OCI-LY7 (cell line): ENCODE measurements around the gene SYNE3. TPM values are rescaled to one million over a fixed set of nuclear protein-coding genes. Genes with fewer than 3 reads are reported as not detected.

Source experiments
- BruUV-seq: library from RNA; stranded (reverse); fragments of 400-500 nt; replicated peaks from 2 replicates; lab custom pipeline; 2021; lab: Mats Ljungman, UMichigan
- CTCF ChIA-PET: fragments of 300-600 bp; sonication (Branson Sonifier 250); formaldehyde crosslinking; loops from one replicate; lab custom pipeline; 2022; ENCODE audit warnings: antibody characterized with exemption; ENCODE audit not compliant: unreplicated experiment; lab: Charles Lee
- POLR2A ChIA-PET: fragments of 300-600 bp; sonication (Branson Sonifier 250); formaldehyde crosslinking; loops from one replicate; lab custom pipeline; 2022; ENCODE audit warnings: antibody characterized with exemption; lab: Charles Lee
- DNase-seq: peaks from one replicate; pipeline ENCODE4 v3.0.0-alpha.2; 2015; ENCODE audit warnings: low spot score
- H2AFZ ChIP-seq: fragments of 200-600 bp; sonication (generic), shearing (Covaris generic); 2 replicates; pipeline ENCODE4 v1.6.1; 2014; ENCODE audit warnings: mild to moderate bottlenecking, antibody characterized with exemption, low read length, moderate library complexity
- H3K27ac ChIP-seq: fragments of 200-600 bp; sonication (generic); 2 replicates; pipeline ENCODE4 v1.5.1; 2014; ENCODE audit warnings: mixed run types, low read depth, mild to moderate bottlenecking, moderate library complexity, low read length, inconsistent platforms; ENCODE audit not compliant: poor library complexity, severe bottlenecking
- H3K36me3 ChIP-seq: fragments of 200-600 bp; sonication (generic); 2 replicates; pipeline ENCODE4 v1.6.1; 2014; ENCODE audit warnings: mild to moderate bottlenecking, antibody characterized with exemption, low read length, moderate library complexity, mixed read lengths; ENCODE audit not compliant: insufficient read depth
- H3K4me1 ChIP-seq: fragments of 200-600 bp; sonication (generic); 2 replicates; pipeline ENCODE4 v1.5.1; 2014; ENCODE audit warnings: mild to moderate bottlenecking, low read length; ENCODE audit not compliant: insufficient read depth, poor library complexity, severe bottlenecking
- H3K4me2 ChIP-seq: fragments of 200-600 bp; sonication (generic); 2 replicates; pipeline ENCODE4 v1.6.1; 2014; ENCODE audit warnings: mild to moderate bottlenecking, low read length
- H3K4me3 ChIP-seq: fragments of 200-600 bp; sonication (generic); 2 replicates; pipeline ENCODE4 v1.5.1; 2014; ENCODE audit warnings: mild to moderate bottlenecking, low read depth, low read length; ENCODE audit not compliant: poor library complexity, severe bottlenecking
- H3K79me2 ChIP-seq: fragments of 200-600 bp; sonication (generic); 2 replicates; pipeline ENCODE4 v1.6.1; 2016; ENCODE audit warnings: low read depth, mild to moderate bottlenecking, low read length, moderate library complexity, mixed read lengths; ENCODE audit not compliant: insufficient read depth
- H3K9me2 ChIP-seq: fragments of 200-600 bp; sonication (generic); 2 replicates; pipeline ENCODE4 v1.6.1; 2016; ENCODE audit warnings: mild to moderate bottlenecking, low read length, mixed read lengths; ENCODE audit not compliant: insufficient read depth
- H3K9me3 ChIP-seq: fragments of 200-600 bp; sonication (generic); 2 replicates; pipeline ENCODE4 v1.6.1; 2014; ENCODE audit warnings: mild to moderate bottlenecking, mixed run types, low read length, mixed read lengths
- H4K20me1 ChIP-seq: fragments of 200-600 bp; sonication (generic); 2 replicates; pipeline ENCODE4 v1.6.1; 2014; ENCODE audit warnings: mild to moderate bottlenecking, antibody characterized with exemption, low read length, moderate library complexity, mixed read lengths; ENCODE audit not compliant: insufficient read depth
- CTCF ChIP-seq: fragments of 200-600 bp; sonication (generic); conservative IDR thresholded peaks from 2 replicates; pipeline ENCODE4 v1.5.1; 2014; ENCODE audit warnings: mild to moderate bottlenecking, antibody characterized with exemption, low read length, moderate library complexity, mixed read lengths
- EZH2phosphoT487 ChIP-seq: fragments of 200-600 bp; sonication (generic); IDR thresholded peaks from 2 replicates; pipeline ENCODE4 v1.6.1; 2018; ENCODE audit warnings: low read depth, borderline replicate concordance, mild to moderate bottlenecking, mixed run types, antibody characterized with exemption, low read length, moderate library complexity, mixed read lengths
- intact Hi-C: fragments of 100-400 bp; cut with micrococcal nuclease; formaldehyde crosslinking; loops from one replicate; pipeline ENCODE4 v1.10.0; 2022; ENCODE audit not compliant: unreplicated experiment
- total RNA-seq, 2 experiments: library from RNA; depleted of rRNA in 1 of 2; stranded (reverse); fragments of >200 nt in 1 of 2; shearing (Covaris generic) in 1 of 2; gene quantifications; 2 replicates each; pipeline ENCODE4 v1.2.3, GENCODE V29; 2014 to 2022

The SYNE3 gene
- total RNA-seq, 2 experiments from 2014 or later: 0.60 to 4.1 TPM

- Histone ChIP-seq H3K9me3 (peaks cover 10% of the 10 kb centered on the region; the same call in 1 of the 2 replicates), H3K79me2 (peaks cover 15% of the 10 kb centered on the region; the same call in 1 of the 2 replicates), H3K36me3 (peaks cover 16% of the 10 kb centered on the region; the same call in 1 of the 2 replicates), H3K4me1 (peaks cover 73% of the 10 kb centered on the region), H4K20me1 (no peaks in the 10 kb centered on the region), H2AFZ (peak overlapping the region; percentile 67; the same call in 1 of the 2 replicates), H3K9me2 (no peaks in the 10 kb centered on the region), H3K27ac (peak overlapping the region; percentile 87), H3K4me2 (peak overlapping the region; percentile 73), H3K4me3 (peak overlapping the region; percentile 63)
- POLR2A ChIA-PET: interaction anchor here (0.7 to 2.5 kb wide), 23 partner anchors 9 to 515 kb away, joined by 3 to 17 read pairs (median 3); no protein-coding TSS in a partner anchor
- CTCF ChIA-PET: interaction anchor here (0.5 to 1.0 kb wide), 4 partner anchors 14 to 179 kb away, joined by 3 to 4 read pairs (median 3); no protein-coding TSS in a partner anchor
- no peak for DNase-seq
- no TSS peak for BruUV-seq
- intact Hi-C loops: loop anchor here (1.0 to 2.0 kb wide), 3 partner anchors 23 to 45 kb away; no protein-coding TSS in a partner anchor
- TF ChIP-seq EZH2phosphoT487: no peak
- no peak for TF ChIP-seq CTCF
Observed at GRCh38 chr14:95487669-95488084, 28.8 kb downstream of the SYNE3 start.

- peak; percentile 91 for DNase-seq
- Histone ChIP-seq H3K4me3 (peak overlapping the region; percentile 63), H3K4me2 (peak overlapping the region; percentile 73), H3K36me3 (peaks cover 14% of the 10 kb centered on the region; the same call in 1 of the 2 replicates), H3K9me2 (no peaks in the 10 kb centered on the region), H4K20me1 (no peaks in the 10 kb centered on the region), H3K27ac (peak overlapping the region; percentile 87), H3K4me1 (peaks cover 73% of the 10 kb centered on the region), H2AFZ (peak overlapping the region; percentile 67; the same call in 1 of the 2 replicates), H3K79me2 (peaks cover 15% of the 10 kb centered on the region; the same call in 1 of the 2 replicates), H3K9me3 (peaks cover 7% of the 10 kb centered on the region; the same call in 1 of the 2 replicates)
- ChIA-PET CTCF (interaction anchor here (0.5 to 1.0 kb wide), 6 partner anchors 10 to 228 kb away, joined by 3 to 4 read pairs (median 3); no protein-coding TSS in a partner anchor), POLR2A (interaction anchor here (0.7 to 2.3 kb wide), 21 partner anchors 10 to 516 kb away, joined by 3 to 17 read pairs (median 3); no protein-coding TSS in a partner anchor)
- intact Hi-C loops: loop anchor here (1.0 to 2.0 kb wide), 3 partner anchors 23 to 44 kb away; no protein-coding TSS in a partner anchor
- no peak for TF ChIP-seq CTCF
- TF ChIP-seq EZH2phosphoT487: no peak
- BruUV-seq: no TSS peak
Observed at GRCh38 chr14:95486875-95487668, 29.4 kb downstream of the SYNE3 start.
